K562 (cell line): ENCODE data around the gene GLTP. TPM values are rescaled to one million over a fixed set of nuclear protein-coding genes. Genes with fewer than 3 reads are reported as not detected.

Experiments used
- ATAC-seq: fragments of 200-7000 bp; cut with Tn5 transposase; 3 replicates; pipeline ENCODE4 v1.9.1; 2020; ENCODE audit warnings: moderate library complexity
- BruUV-seq: library from RNA; stranded (reverse); fragments of 400-500 nt; replicated peaks from 2 replicates; lab custom pipeline; 2021; lab: Mats Ljungman, UMichigan
- CTCF ChIA-PET: fragments of 300-600 bp; formaldehyde crosslinking; extraction: SDS; loops from one replicate; lab custom pipeline; 2021; ENCODE audit warnings: low intra/inter-chr PET ratio; lab: Yijun Ruan, JAX
- POLR2A ChIA-PET: fragments of 300-600, 350-650 bp; sonication (Branson Sonifier 250); formaldehyde crosslinking; extraction: SDS; loops from one replicate; lab custom pipeline; 2021; ENCODE audit warnings: antibody characterized with exemption, inconsistent platforms; lab: Yijun Ruan, JAX
- DNase-seq, 4 experiments: peaks; one replicate each; pipeline versions ENCODE4 v3.0.0 to v3.0.0-alpha.2; 2011 to 2018; ENCODE audit warnings: low spot score in 3 of 4, mixed read lengths in 3 of 4; ENCODE audit errors: extremely low read depth in 1 of 4
- FAIRE-seq: peaks from 2 replicates; lab custom pipeline; 2011; peaks lifted over from hg19 to GRCh38; lab: Jason Lieb, UNC
- H2AFZ ChIP-seq: 2 replicates; pipeline ENCODE4 v1.6.0; 2011; ENCODE audit warnings: low read depth, low read length, control low read depth, inconsistent platforms
- H3K27ac ChIP-seq: fragments of 200-600 bp; 3 replicates; pipeline ENCODE4 v1.8.0; 2011; ENCODE audit warnings: low read depth, mild to moderate bottlenecking, control low read depth, inconsistent platforms, low read length, moderate library complexity, mixed read lengths; ENCODE audit errors: extremely low read depth
- H3K27me3 ChIP-seq, 2 experiments: fragments of 300-600 bp in 1 of 2; 2 replicates in 1 of 2; 3 replicates in 1 of 2; pipeline versions ENCODE4 v1.6.0 to v1.8.0; 2011; ENCODE audit warnings: inconsistent platforms in 2 of 2, low read length in 2 of 2, mild to moderate bottlenecking in 1 of 2, mixed read lengths in 1 of 2, moderate library complexity in 1 of 2; ENCODE audit not compliant: control insufficient read depth in 2 of 2, insufficient read depth in 2 of 2
- H3K36me3 ChIP-seq: fragments of 300-600 bp; 3 replicates; pipeline ENCODE4 v1.8.0; 2011; ENCODE audit warnings: mild to moderate bottlenecking, low read length, inconsistent platforms; ENCODE audit not compliant: control insufficient read depth, insufficient read depth
- H3K4me1 ChIP-seq, 2 experiments: fragments of 200-600 bp in 1 of 2; replicated peaks in 1 of 2; 2 replicates in 1 of 2; 3 replicates in 1 of 2; pipeline versions ENCODE4 v1.5.1 to v1.8.0; 2011; ENCODE audit warnings: inconsistent platforms in 2 of 2, low read length in 2 of 2, mild to moderate bottlenecking in 1 of 2, mixed read lengths in 1 of 2, moderate library complexity in 1 of 2; ENCODE audit not compliant: control insufficient read depth in 2 of 2, insufficient read depth in 2 of 2
- H3K4me2 ChIP-seq: 2 replicates; pipeline ENCODE4 v1.6.1; 2011; ENCODE audit warnings: low read length, control low read depth, inconsistent platforms, mixed read lengths; ENCODE audit not compliant: insufficient read depth
- H3K4me3 ChIP-seq: fragments of 200-600 bp; sonication (generic), shearing (Covaris generic); 2 replicates; pipeline ENCODE4 v1.5.1; 2016; ENCODE audit warnings: control low read depth, inconsistent platforms
- H3K79me2 ChIP-seq: fragments of 200-600 bp; 3 replicates; pipeline ENCODE4 v1.8.0; 2011; ENCODE audit warnings: low read length, inconsistent platforms; ENCODE audit not compliant: control insufficient read depth, insufficient read depth
- H3K9ac ChIP-seq, 2 experiments: 2 replicates each; pipeline versions ENCODE4 v1.6.0 to v1.6.1; 2011; ENCODE audit warnings: low read depth in 2 of 2, low read length in 2 of 2, control low read depth in 1 of 2, inconsistent platforms in 1 of 2, mild to moderate bottlenecking in 1 of 2, mixed read lengths in 1 of 2; ENCODE audit not compliant: insufficient read depth in 1 of 2
- H3K9me1 ChIP-seq: one replicate; pipeline ENCODE4 v1.6.0; 2011; ENCODE audit warnings: inconsistent platforms, mild to moderate bottlenecking, low read length, moderate library complexity; ENCODE audit not compliant: control insufficient read depth, insufficient read depth
- H3K9me3 ChIP-seq: replicated peaks from 2 replicates; pipeline ENCODE4 v1.5.1; 2011; ENCODE audit warnings: low read depth, low read length, inconsistent platforms; ENCODE audit not compliant: control insufficient read depth, insufficient read depth
- H4K20me1 ChIP-seq: replicated peaks from 2 replicates; pipeline ENCODE4 v1.6.1; 2011; ENCODE audit warnings: low read length, inconsistent platforms, mixed read lengths; ENCODE audit not compliant: control insufficient read depth, insufficient read depth
- ELF2 ChIP-seq: fragments of 250-450 bp; sonication (Bioruptor Pico); IDR thresholded peaks from 2 replicates; pipeline ENCODE4 v1.5.0; 2021; ENCODE audit warnings: mild to moderate bottlenecking
- GATAD2B ChIP-seq: fragments of 450-650 bp; IDR thresholded peaks from 2 replicates; pipeline ENCODE4 v1.6.1; 2017; ENCODE audit warnings: mild to moderate bottlenecking, borderline replicate concordance
- IFI16 ChIP-seq: fragments of 250-450 bp; sonication (Bioruptor Pico); IDR thresholded peaks from 2 replicates; pipeline ENCODE4 v2.1.2; 2022; ENCODE audit warnings: mild to moderate bottlenecking, inconsistent platforms
- KAT2B ChIP-seq: IDR thresholded peaks from one replicate; pipeline ENCODE4 v1.6.1; 2012; ENCODE audit warnings: low read depth, mild to moderate bottlenecking, control low read depth, inconsistent platforms, low read length, moderate library complexity
- POLR3G ChIP-seq: IDR thresholded peaks from 2 replicates; pipeline ENCODE4 v1.6.1; 2011; ENCODE audit not compliant: insufficient read length, insufficient replicate concordance; ENCODE audit errors: extremely low read depth
- RBM25 ChIP-seq: fragments of 200-400 bp; formaldehyde crosslinking; IDR thresholded peaks from 2 replicates; pipeline ENCODE4 v1.6.1; 2018; ENCODE audit warnings: low read length, low read depth, moderate library complexity; ENCODE audit not compliant: severe bottlenecking
- RCOR1 ChIP-seq, 2 experiments: IDR thresholded peaks; 2 replicates each; pipeline ENCODE4 v1.6.1; 2012; ENCODE audit warnings: low read depth in 2 of 2, low read length in 2 of 2, borderline replicate concordance in 1 of 2, improper control_type of control experiment in 1 of 2
- XRCC3 ChIP-seq: fragments of 450-650 bp; IDR thresholded peaks from 2 replicates; pipeline ENCODE4 v1.6.1; 2017; ENCODE audit warnings: mild to moderate bottlenecking, moderate library complexity
- ZC3H11A ChIP-seq: IDR thresholded peaks from 2 replicates; pipeline ENCODE4 v1.6.1; 2012; ENCODE audit warnings: low read depth, low read length, improper control_type of control experiment
- WGBS: fragments of 100-300 bp; shearing (Covaris generic); methylation state at CpG from one replicate; pipeline ENCODE4 v1.1.6; 2016; ENCODE audit warnings: low coverage, mixed read lengths; ENCODE audit not compliant: insufficient coverage; ENCODE audit errors: missing lambda C conversion rate; 5-methylcytosine and 5-hydroxymethylcytosine counted together
- in situ Hi-C: fragments of 300-500 bp; cut with MboI; formaldehyde crosslinking; loops from 4 replicates; pipeline ENCODE4 v1.15.0; 2018; ENCODE audit warnings: inconsistent platforms, mixed read lengths
- intact Hi-C: fragments of 100-400 bp; cut with micrococcal nuclease; formaldehyde crosslinking; loops from 2 replicates; pipeline ENCODE4 v1.14.2; 2022
- polyA plus RNA-seq, 8 experiments: library from polyadenylated mRNA; depleted of rRNA in 4 of 8; stranded (reverse) in 5 of 8; unstranded in 3 of 8; fragments of >200 nt; fragmentation: Nextera tagmentation in 2 of 8; fragmentation: Illumina TruSeq in 1 of 8; extraction: Ambion mirVana in 2 of 8; extraction: Trizol in 1 of 8; gene quantifications; 2 replicates each; pipeline versions ENCODE4 v1.2.1 to v1.2.3, GENCODE V29; 2011 to 2014; ENCODE audit warnings: inconsistent platforms in 1 of 8, missing spikeins in 1 of 8
- total RNA-seq, 7 experiments: library from RNA; depleted of rRNA in 6 of 7; stranded (reverse); fragments of >200 nt in 6 of 7; fragmentation: Illumina TruSeq in 2 of 7; extraction: Trizol in 2 of 7; gene quantifications; 2 replicates each; pipeline versions ENCODE4 v1.2.1 to v1.2.3, GENCODE V29; 2011 to 2021; ENCODE audit warnings: low replicate concordance in 1 of 7

The GLTP gene
- total and polyA plus RNA-seq, 9 of the 15 experiments (the other 6 are each of a cell fraction or from before 2014, with no cell fraction given): 4.4 to 8.3 (median 6.1) TPM

DNA sequence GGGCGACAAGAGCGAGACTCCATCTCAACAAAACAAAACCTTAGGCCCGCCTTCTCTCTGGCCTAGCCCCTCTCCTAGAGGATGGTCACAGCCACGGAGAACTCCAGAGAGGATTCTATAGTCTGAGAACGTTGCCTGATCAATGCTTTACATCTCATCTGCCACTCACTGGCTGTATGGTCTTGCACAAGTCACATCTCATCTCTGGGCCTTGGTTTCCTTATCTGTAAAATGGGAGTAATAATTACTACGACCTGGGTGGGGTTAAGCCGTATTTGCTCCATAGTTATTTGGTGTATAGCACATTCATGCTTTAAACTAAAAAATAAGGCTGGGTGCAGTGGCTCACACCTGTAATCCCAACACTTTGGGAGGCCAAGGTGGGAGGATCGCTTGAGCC lies 55.6 kb downstream of the GLTP start:
- CTCF ChIA-PET: no interaction called here
- Histone ChIP-seq H3K79me2 (no peaks in the 10 kb centered on the region), H2AFZ (no peak overlapping the region), H4K20me1 (no peaks in the 10 kb centered on the region), H3K9ac (no peak overlapping the region), H3K4me2 (no peak overlapping the region), H3K4me3 (no peak overlapping the region), H3K9me3 (no peaks in the 10 kb centered on the region), H3K9me1 (no peaks in the 10 kb centered on the region), H3K4me1 (peaks cover 0 to 6% of the 10 kb centered on the region in 2 experiments; a peak in 1 of 5 replicates), H3K27me3 (peaks cover 20 to 65% of the 10 kb centered on the region in 2 experiments; a peak in 4 of 5 replicates), H3K27ac (no peak overlapping the region), H3K36me3 (no peaks in the 10 kb centered on the region)
- TF ChIP-seq POLR3G (no peak), RBM25 (peak; percentile 63), GATAD2B (no peak), KAT2B (no peak)
- POLR2A ChIA-PET: interaction anchor here (0.6 kb wide), 1 partner anchor 539 kb away, joined by 3 read pairs; no protein-coding TSS in a partner anchor
- in situ Hi-C loops: no loop called here
- 2% methylated on average over 8 of the region's 8 CpGs for WGBS
- no TSS peak for BruUV-seq
- intact Hi-C loops: no loop called here
- ATAC-seq (no peak), FAIRE-seq (no peak), DNase-seq (no peak)

GRCh38 chr12:109822951-109823411 lies 57.4 kb downstream of the GLTP start:
- Histone ChIP-seq H3K79me2 (no peaks in the 10 kb centered on the region), H3K27ac (no peak overlapping the region), H3K27me3 (peaks cover 25 to 79% of the 10 kb centered on the region in 2 experiments; a peak in 4 of 5 replicates), H2AFZ (no peak overlapping the region), H3K4me3 (no peak overlapping the region), H3K9ac (no peak overlapping the region), H3K36me3 (no peaks in the 10 kb centered on the region), H4K20me1 (no peaks in the 10 kb centered on the region; the same call in 1 of the 2 replicates), H3K9me1 (no peaks in the 10 kb centered on the region), H3K4me2 (no peak overlapping the region), H3K9me3 (no peaks in the 10 kb centered on the region), H3K4me1 (peaks cover 0 to 6% of the 10 kb centered on the region in 2 experiments; a peak in 1 of 5 replicates)
- ChIA-PET POLR2A (no interaction called here), CTCF (no interaction called here)
- TF ChIP-seq RCOR1 (IDR thresholded peaks at IDR 0.05; ENCODE audit: borderline replicate concordance in 1 of 2, low read depth in 2 of 2, low read length in 2 of 2) (no peak), XRCC3 (no peak), ELF2 (CRISPR knock-in tag) (no peak), IFI16 (CRISPR knock-in tag) (no peak), ZC3H11A (no peak)
- DNase-seq (no peak), FAIRE-seq (no peak), ATAC-seq (no peak; the same call in 1 of the 3 replicates)
- 3% methylated on average over 15 of the region's 15 CpGs for WGBS
- intact Hi-C loops (no loop called here), in situ Hi-C loops (no loop called here)
- no TSS peak for BruUV-seq
